Mesangial cell (primary cell): ENCODE data around the gene CUTC. TPM values are rescaled to one million over a fixed set of nuclear protein-coding genes. Genes with fewer than 3 reads are reported as not detected.

Source experiments
- total RNA-seq: library from RNA; depleted of rRNA; stranded (reverse); fragments of >200 nt; gene quantifications from 2 replicates; pipeline ENCODE4 v1.2.3, GENCODE V29; 2015

CUTC gene, protein sequence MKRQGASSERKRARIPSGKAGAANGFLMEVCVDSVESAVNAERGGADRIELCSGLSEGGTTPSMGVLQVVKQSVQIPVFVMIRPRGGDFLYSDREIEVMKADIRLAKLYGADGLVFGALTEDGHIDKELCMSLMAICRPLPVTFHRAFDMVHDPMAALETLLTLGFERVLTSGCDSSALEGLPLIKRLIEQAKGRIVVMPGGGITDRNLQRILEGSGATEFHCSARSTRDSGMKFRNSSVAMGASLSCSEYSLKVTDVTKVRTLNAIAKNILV
- 9.3 and 11.7 TPM in 2 replicates for total RNA-seq

DNA sequence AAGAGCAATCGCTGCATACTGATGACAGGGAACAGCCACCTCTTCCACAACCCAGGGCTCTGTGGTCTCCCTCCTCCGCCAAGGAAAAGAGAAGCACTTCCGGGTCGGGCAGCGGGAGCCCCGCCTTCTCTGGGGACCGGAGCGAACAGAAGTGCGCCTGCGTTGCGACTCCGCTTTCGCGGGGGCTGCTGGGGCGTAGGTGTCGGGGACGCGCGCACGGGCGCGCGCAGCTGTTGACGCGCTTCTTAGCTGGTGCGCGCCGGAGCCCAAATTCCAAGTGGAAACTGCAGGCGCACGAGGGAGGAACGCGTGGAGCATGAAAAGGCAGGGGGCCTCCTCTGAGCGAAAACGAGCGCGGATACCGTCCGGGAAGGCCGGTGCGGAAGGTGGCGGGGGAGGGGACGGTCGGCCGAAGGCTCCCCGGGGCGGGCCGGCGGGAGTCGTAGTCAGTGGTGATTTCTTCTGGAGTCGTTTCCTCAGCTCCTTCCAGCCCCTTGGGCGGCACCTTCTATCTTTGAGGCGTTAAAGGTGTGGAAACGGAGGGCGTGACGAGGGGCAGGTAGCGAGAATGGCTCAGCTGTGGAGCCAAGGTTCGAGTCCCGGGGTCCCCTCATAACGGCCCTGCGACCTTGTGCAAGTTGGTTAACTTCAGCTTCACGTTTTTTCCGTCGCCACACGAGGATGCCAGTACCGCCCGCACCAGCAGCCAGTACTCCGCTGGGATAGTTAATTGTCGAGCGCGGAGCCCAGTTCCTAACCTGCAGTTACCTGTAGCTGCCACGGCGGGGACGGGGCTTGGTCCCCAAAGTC, at the start of gene CUTC, which contains the start of gene COX15:
Gene CUTC, plus strand, starts transcription at position 202 of the 810 bp plus-strand sequence. Its CDS starts 115 bp downstream, at position 317.
Gene COX15, minus strand, starts transcription at position 95 of the 810 bp plus-strand sequence. Its CDS starts 78 bp downstream, at position 17.

DNA sequence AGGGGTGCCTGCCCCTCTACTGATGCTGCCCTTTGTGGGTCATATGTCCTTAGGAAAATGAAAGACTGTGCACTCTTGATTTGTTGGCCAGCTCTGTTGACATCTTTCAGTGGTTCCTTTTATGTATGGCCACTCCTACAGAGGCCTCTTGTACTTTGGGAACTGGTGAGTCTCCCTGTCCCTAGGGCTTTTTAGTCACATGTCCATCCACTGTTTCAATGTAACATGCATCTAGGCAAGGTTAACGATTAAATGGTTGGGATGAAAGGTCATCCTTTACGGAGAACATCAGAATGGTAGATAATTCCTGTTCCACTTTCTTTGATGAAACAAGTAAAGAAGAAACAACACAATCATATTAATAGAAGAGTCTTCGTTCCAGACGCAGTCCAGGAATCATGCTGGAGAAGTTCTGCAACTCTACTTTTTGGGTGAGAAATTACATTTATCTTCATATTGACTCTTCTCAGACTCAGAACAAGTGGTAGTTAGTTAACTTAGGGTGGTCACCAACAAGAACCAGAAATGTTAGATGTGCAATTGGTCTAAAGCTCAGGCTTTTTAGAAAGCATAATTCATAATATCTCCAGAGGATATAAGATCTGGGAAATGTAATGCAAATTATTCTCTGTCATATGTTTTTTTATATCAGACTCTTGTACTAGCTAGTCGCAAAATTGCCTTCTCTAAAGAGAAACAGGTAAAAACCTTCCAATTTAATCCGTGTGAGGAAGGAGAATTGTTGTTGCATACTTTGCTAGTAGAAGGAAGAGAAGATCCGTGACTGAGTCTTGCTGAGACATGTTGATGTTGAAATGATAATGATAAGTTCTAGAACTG, 50.6 kb downstream of the CUTC start, which contains the start of gene ABCC2:
Gene ABCC2, plus strand, starts transcription at position 194 of the 840 bp plus-strand sequence. Its CDS starts 205 bp downstream, at position 399.

Other genes with a start within 250 kb of the CUTC start
- not detected in 2 replicates for gene NKX2-3, start 199.3 kb upstream of the CUTC start, total RNA-seq
- 14.5 and 15.3 TPM in 2 replicates for gene SLC25A28, start 111.8 kb upstream of the CUTC start, total RNA-seq
- gene ENTPD7, start 72.7 kb upstream of the CUTC start, total RNA-seq: 26.0 and 28.0 TPM in 2 replicates
- gene COX15, start 107 bp upstream of the CUTC start, total RNA-seq: 20.9 and 25.2 TPM in 2 replicates
- 0.38 and 0.81 TPM in 2 replicates for gene ABCC2, start 50.4 kb downstream of the CUTC start, total RNA-seq